ENCODE data around the gene CCDC146. TPM values are rescaled to one million over a fixed set of nuclear protein-coding genes. Genes with fewer than 3 reads are reported as not detected.

The CCDC146 gene
- total and polyA plus RNA-seq, 2 donors = 8.7 to 15.6 TPM

Other genes starting within 250 kb of the CCDC146 start
- gene SPDYE17, start 90.3 kb upstream of the CCDC146 start, total RNA-seq = not detected
- gene SPDYE17, start 90.3 kb upstream of the CCDC146 start, polyA plus RNA-seq = not detected
- gene SPDYE18, start 60.1 kb upstream of the CCDC146 start, total RNA-seq = 0.57 TPM
- gene SPDYE18, start 60.1 kb upstream of the CCDC146 start, polyA plus RNA-seq = 0.50 TPM
- gene FGL2, start 77.2 kb downstream of the CCDC146 start, total RNA-seq = 46.0 TPM
- gene FGL2, start 77.2 kb downstream of the CCDC146 start, polyA plus RNA-seq = 23.2 TPM